Hematopoietic multipotent progenitor cell treated with erythropoietin and hydrocortisone succinate and interleukin-3 and kit ligand, for 15 days (in vitro differentiated cells): ENCODE results near the gene DERA.
"Not testable (repeated sequence)": the region's sequence is repeated elsewhere in the genome, so short reads cannot be mapped to it uniquely, and the experiment has no call there.

Experiments
- DNase-seq: peaks from one replicate; pipeline ENCODE4 v3.0.0-alpha.2; 2015; ENCODE audit warnings: low spot score

The DERA gene

GRCh38 chr12:15910864-15911721 is at the start of gene DERA:
Gene DERA (plus strand): TSS chr12:15911332. CDS start chr12:15911384, 52 bp downstream.
- DNase-seq, result peak; percentile 57

- no peak for DNase-seq
Observed at GRCh38 chr12:15861404-15861803, 49.7 kb upstream of the DERA start.

GRCh38 chr12:15862840-15863239 is 48.3 kb upstream of the DERA start:
- no peak for DNase-seq

- DNase-seq, result no peak
Observed at GRCh38 chr12:15863372-15863771, 47.8 kb upstream of the DERA start.

- no peak for DNase-seq
Observed at GRCh38 chr12:15863984-15864383, 47.1 kb upstream of the DERA start.

GRCh38 chr12:15868186-15868585 is 42.9 kb upstream of the DERA start:
- DNase-seq, result no peak

GRCh38 chr12:15873556-15873955 is 37.6 kb upstream of the DERA start:
- DNase-seq, result no peak

GRCh38 chr12:15874556-15875145 is 36.5 kb upstream of the DERA start:
- not testable (repeated sequence) for DNase-seq

GRCh38 chr12:15875863-15876262 is 35.3 kb upstream of the DERA start:
- DNase-seq, result no peak

- no peak for DNase-seq
Observed at GRCh38 chr12:15879413-15879812, 31.7 kb upstream of the DERA start.

- DNase-seq, result no peak
Observed at GRCh38 chr12:15880721-15881120, 30.4 kb upstream of the DERA start.

GRCh38 chr12:15882118-15882971 is 28.8 kb upstream of the DERA start, which contains the start of gene STRAP:
Gene STRAP (plus strand): TSS chr12:15882387. CDS start chr12:15882708, 321 bp downstream.
- peak; percentile 97 for DNase-seq

GRCh38 chr12:15883536-15883935 is 27.6 kb upstream of the DERA start:
- no peak for DNase-seq

- no peak for DNase-seq
Observed at GRCh38 chr12:15886372-15887042, 24.6 kb upstream of the DERA start.

- no peak for DNase-seq
Observed at GRCh38 chr12:15887043-15887817, 23.9 kb upstream of the DERA start.

- no peak for DNase-seq
Observed at GRCh38 chr12:15892645-15893259, 18.4 kb upstream of the DERA start.

- no peak for DNase-seq
Observed at GRCh38 chr12:15893260-15893659, 17.9 kb upstream of the DERA start.

- no peak for DNase-seq
Observed at GRCh38 chr12:15896867-15897266, 14.3 kb upstream of the DERA start.

- DNase-seq, result no peak
Observed at GRCh38 chr12:15897433-15897832, 13.7 kb upstream of the DERA start.

- peak; percentile 68 for DNase-seq
Observed at GRCh38 chr12:15899282-15899870, 11.8 kb upstream of the DERA start.
